GM12865 (cell line): ENCODE data around the gene ALKBH4.

Source experiments
- DNase-seq: peaks from one replicate; pipeline ENCODE4 v3.0.0; 2010; ENCODE audit warnings: low read depth
- H3K4me3 ChIP-seq: 2 replicates; pipeline ENCODE4 v1.5.1; 2011; ENCODE audit warnings: mild to moderate bottlenecking, low read depth, low read length, control low read depth
- TF ChIP-seq, protein P1 (sequence below): IDR thresholded peaks from 2 replicates; pipeline ENCODE4 v1.5.1; 2011; ENCODE audit warnings: low read length, control low read depth, low read depth, inconsistent platforms; ENCODE audit not compliant: insufficient read depth; ENCODE audit errors: missing control alignments

The ALKBH4 gene

DNA sequence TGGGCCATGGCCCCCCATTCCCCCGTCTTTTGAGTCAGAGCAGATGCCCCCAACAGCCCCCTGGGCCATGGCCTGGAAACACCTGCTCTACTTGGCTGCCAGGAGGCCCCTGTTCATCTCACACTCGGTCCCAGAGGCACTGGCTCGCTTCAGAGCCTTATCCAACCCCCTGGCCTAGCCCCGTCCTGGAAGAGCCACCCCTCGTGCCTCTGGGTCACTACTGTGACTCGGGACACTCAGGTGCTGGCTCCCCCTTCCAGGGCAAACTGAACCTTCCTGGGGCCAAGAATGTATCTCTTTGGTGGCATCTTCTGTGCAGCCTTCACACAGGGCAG lies 7.1 kb upstream of the ALKBH4 start:
- TF ChIP-seq, protein P1, sequence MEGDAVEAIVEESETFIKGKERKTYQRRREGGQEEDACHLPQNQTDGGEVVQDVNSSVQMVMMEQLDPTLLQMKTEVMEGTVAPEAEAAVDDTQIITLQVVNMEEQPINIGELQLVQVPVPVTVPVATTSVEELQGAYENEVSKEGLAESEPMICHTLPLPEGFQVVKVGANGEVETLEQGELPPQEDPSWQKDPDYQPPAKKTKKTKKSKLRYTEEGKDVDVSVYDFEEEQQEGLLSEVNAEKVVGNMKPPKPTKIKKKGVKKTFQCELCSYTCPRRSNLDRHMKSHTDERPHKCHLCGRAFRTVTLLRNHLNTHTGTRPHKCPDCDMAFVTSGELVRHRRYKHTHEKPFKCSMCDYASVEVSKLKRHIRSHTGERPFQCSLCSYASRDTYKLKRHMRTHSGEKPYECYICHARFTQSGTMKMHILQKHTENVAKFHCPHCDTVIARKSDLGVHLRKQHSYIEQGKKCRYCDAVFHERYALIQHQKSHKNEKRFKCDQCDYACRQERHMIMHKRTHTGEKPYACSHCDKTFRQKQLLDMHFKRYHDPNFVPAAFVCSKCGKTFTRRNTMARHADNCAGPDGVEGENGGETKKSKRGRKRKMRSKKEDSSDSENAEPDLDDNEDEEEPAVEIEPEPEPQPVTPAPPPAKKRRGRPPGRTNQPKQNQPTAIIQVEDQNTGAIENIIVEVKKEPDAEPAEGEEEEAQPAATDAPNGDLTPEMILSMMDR = no peak
- no peak for DNase-seq

DNA sequence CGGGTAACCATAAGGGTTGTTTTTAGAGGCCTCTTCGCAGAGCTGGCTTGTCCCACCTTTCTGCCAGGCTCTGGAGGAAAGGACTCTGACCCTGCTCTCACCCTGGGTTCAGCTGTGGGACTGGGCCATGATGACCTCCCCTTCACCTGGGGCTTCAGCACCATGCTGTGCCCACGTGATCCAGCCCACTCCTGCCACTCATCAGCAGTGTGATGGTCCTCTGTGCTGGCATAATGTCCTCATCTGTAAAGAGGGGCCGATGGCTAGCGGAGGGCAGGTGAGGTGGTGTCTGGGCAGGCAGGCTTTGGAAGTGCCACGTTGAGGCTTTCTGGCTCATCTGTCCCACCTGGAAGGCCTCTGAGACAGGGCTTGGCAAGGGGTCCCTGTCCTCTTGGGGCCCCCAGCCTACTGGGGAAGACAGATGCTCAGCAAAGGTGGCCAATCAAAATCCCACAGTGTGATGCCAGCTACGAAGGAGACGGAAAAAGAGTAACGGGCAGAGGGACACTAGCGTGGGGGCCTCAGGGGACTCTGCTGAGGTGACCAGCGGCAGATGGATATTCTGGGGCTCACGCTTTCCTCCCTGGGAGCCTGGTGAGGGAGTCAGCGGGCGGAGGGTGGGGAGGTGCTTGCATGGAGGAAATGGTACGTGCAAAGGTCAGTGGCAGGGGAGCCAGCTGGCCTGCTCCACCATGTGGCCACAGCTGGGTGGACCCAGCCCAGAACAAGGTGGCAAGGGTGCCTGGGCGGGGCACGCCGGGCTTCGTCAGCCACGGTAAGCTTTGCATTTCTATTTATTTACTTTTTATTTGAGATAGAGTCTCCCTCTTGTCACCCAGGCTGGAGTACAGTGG lies 5.5 kb upstream of the ALKBH4 start:
- TF ChIP-seq, protein P1 = no peak
- H3K4me3 ChIP-seq = no peak overlapping the region
- DNase-seq = no peak

More for the DNA sequence above, 7.1 kb upstream of the ALKBH4 start:
- H3K4me3 ChIP-seq = no peak overlapping the region

DNA sequence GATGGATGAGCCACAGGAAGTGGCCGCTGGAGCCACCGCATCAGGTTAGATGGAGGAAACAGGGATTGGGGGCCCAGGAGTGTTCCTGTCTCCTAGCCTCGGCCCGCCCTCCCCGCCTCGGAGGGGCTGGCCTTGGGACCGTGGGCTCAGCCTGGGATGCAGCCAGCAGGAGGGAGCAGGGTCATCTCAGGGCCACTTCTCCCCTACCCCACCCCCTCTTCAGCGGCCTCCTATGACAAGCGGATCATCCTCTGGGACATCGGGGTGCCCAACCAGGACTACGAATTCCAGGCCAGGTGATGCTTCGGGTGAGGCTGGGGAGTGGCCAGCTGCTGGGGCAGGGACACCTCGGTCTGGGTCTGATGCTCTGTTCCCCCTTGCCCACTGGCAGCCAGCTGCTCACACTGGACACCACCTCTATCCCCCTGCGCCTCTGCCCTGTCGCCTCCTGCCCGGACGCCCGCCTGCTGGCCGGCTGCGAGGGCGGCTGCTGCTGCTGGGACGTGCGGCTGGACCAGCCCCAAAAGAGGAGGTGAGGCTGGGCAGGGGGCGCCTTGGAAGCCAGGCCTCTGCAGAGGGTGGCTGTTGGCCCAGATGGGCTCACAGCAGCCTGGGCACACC lies 4.8 kb upstream of the ALKBH4 start:
- TF ChIP-seq, protein P1 = no peak
- DNase-seq = no peak
- no peak overlapping the region for H3K4me3 ChIP-seq

DNA sequence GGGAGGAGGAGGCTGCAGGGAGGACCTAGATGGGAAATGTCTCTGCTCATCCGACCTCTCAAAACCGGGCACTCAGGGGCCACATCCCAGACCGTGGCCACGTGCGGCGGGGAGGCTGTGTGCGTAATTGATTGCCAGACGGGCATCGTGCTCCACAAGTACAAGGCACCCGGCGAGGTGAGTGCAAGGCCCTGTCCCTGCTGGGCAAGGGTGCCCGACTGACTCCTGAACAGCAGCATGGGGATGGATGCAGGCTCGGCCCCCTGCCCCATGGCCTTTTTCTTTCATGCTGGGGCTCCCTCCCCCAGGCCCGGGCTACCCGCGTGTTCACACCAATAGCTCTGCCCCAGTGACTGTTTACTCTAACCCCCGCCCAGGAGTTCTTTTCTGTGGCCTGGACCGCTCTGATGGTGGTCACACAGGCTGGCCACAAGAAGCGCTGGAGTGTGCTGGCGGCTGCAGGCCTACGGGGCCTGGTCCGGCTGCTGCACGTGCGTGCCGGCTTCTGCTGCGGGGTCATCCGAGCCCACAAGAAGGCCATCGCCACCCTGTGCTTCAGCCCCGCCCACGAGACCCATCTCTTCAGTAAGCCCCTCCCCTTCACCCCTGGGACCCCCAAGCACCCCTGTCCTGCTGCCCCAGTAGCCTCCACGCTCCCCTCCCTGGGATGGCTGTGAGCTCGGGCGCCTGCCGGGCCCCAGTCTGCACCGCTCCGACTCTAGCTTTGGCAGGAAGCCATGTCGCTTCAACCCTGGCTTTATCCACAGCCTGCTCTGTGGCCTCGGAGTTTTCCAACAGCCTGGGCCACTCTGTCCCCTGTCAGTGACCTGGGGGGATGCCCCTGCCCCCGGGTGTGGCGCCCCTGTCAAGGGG lies 4.1 kb upstream of the ALKBH4 start:
- no peak for DNase-seq

DNA sequence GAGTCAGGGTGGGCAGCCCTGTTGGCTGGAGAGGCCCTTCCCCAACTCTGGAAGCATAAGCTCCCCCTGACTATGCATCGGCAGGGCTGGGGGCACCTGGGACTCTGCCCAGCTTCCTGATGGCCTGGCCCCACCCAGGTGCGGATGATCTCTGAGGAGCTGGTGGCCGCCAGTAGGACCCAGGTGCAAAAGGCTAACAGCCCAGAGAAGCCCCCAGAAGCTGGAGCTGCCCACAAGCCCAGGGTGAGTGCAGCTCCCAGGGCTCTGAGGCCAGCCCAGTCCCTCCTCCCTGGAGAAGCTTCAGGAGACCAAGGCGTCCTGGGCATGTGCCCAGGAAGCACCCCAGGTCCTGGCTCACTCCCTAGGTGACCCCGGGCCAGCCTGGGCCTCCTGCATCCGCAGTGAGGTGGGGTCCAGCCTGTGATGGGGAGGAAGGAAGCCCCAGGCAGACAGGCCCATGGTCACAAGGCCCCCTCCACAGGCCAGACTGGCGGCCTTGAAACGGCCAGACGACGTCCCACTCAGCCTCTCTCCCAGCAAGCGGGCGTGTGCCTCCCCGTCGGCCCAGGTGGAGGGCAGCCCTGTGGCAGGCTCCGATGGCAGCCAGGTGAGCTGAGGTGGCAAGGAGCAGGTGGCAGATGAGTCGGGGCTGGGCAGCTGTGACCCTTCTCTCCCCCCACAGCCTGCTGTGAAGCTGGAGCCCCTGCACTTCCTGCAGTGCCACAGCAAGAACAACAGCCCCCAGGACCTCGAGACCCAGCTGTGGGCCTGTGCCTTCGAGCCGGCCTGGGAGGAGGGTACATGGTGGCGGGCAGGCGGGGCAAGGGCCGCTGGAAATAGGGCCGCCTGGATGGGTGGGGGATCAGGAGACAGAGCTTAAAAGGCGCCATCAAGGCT lies 3.2 kb upstream of the ALKBH4 start:
- TF ChIP-seq, protein P1 = no peak
- no peak for DNase-seq
- no peak overlapping the region for H3K4me3 ChIP-seq

More for the DNA sequence above, 4.1 kb upstream of the ALKBH4 start:
- no peak overlapping the region for H3K4me3 ChIP-seq
- TF ChIP-seq, protein P1 = no peak

DNA sequence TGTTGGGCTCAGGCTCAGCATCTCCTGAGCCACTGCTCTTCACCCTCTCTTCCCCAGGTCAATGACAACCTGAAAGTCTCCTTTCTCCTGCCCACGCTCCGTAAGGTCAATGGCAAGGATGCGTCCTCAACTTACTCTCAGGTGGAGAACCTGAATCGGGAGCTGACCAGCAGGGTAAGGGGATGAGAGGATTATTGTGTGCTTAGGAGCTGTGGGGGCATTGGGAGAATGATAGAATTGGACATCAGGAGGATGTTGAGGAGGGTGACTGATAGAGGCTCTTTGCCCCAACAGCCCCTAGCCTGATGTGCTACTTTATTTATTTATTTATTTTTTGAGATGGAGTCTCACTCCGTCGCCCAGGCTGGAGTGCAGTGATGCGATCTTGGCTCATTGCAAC lies 1.4 kb upstream of the ALKBH4 start:
- peak overlapping the region; percentile 88 for H3K4me3 ChIP-seq
- TF ChIP-seq, protein P1 = no peak
- no peak for DNase-seq
